ENCODE results near the gene JMJD8.

The JMJD8 gene

GRCh38 chr16:674968-675883, 8.9 kb downstream of the JMJD8 start, which contains the start of gene RHBDL1:
RHBDL1 (plus strand) TSS chr16:675671; CDS start chr16:675791, 120 bp downstream.
- no peak for DNase-seq

GRCh38 chr16:674214-674881, 9.8 kb downstream of the JMJD8 start:
- no peak for DNase-seq

GRCh38 chr16:673399-673991, 10.6 kb downstream of the JMJD8 start:
- DNase-seq = no peak

- DNase-seq = no peak
These were observed 11.3 kb downstream of the JMJD8 start for GRCh38 chr16:672851-673250.

GRCh38 chr16:672371-672770, 11.8 kb downstream of the JMJD8 start:
- no peak for DNase-seq

- DNase-seq = no peak
These were observed 12.6 kb downstream of the JMJD8 start for GRCh38 chr16:671353-672131.

- no peak for DNase-seq
These were observed 13.4 kb downstream of the JMJD8 start for GRCh38 chr16:670485-671352.

- no peak for DNase-seq
These were observed 14.5 kb downstream of the JMJD8 start for GRCh38 chr16:669666-670065.

- DNase-seq = no peak
These were observed 15.5 kb downstream of the JMJD8 start for GRCh38 chr16:668519-669171.

- DNase-seq = peak; percentile 86
These were observed 16.2 kb downstream of the JMJD8 start, which contains the start of gene RHOT2 for GRCh38 chr16:667780-668518. RHOT2 (plus strand) TSS chr16:668132; CDS start chr16:668200, 68 bp downstream.

GRCh38 chr16:667113-667779, 16.9 kb downstream of the JMJD8 start:
- DNase-seq = no peak

GRCh38 chr16:666572-666971, 17.6 kb downstream of the JMJD8 start:
- no peak for DNase-seq

- DNase-seq = no peak
These were observed 21.5 kb downstream of the JMJD8 start for GRCh38 chr16:662597-662996.

GRCh38 chr16:662095-662494, 22.0 kb downstream of the JMJD8 start:
- no peak for DNase-seq

GRCh38 chr16:661184-661821, 22.8 kb downstream of the JMJD8 start:
- DNase-seq = no peak

- peak; percentile 58 for DNase-seq
These were observed 23.5 kb downstream of the JMJD8 start for GRCh38 chr16:660459-661183.

GRCh38 chr16:660132-660458, 24.0 kb downstream of the JMJD8 start:
- DNase-seq = no peak

- no peak for DNase-seq
These were observed 24.5 kb downstream of the JMJD8 start for GRCh38 chr16:659618-660017.
